IPS DF 6.9 (cell line): ENCODE data around the gene SPOCD1.

ENCODE experiments used
- DNase-seq: peaks from one replicate; pipeline ENCODE4 v3.0.0-alpha.2; 2013; ENCODE audit warnings: low read depth, low spot score
- H3K27ac ChIP-seq: one replicate; pipeline ENCODE4 v1.5.1; 2013; ENCODE audit warnings: low read length, control low read depth
- H3K27me3 ChIP-seq: 2 replicates; pipeline ENCODE4 v1.6.1; 2013; ENCODE audit warnings: mild to moderate bottlenecking, low read length; ENCODE audit not compliant: control insufficient read depth, insufficient read depth
- H3K36me3 ChIP-seq: 2 replicates; pipeline ENCODE4 v1.6.1; 2013; ENCODE audit warnings: low read length; ENCODE audit not compliant: control insufficient read depth, insufficient read depth
- H3K4me1 ChIP-seq: 2 replicates; pipeline ENCODE4 v1.6.1; 2013; ENCODE audit warnings: low read length; ENCODE audit not compliant: control insufficient read depth, insufficient read depth
- H3K4me3 ChIP-seq: 2 replicates; pipeline ENCODE4 v1.5.1; 2013; ENCODE audit warnings: mild to moderate bottlenecking, low read length
- H3K9me3 ChIP-seq: 2 replicates; pipeline ENCODE4 v1.6.1; 2013; ENCODE audit warnings: low read length, inconsistent platforms; ENCODE audit not compliant: control insufficient read depth, insufficient read depth
- WGBS: extraction: QIAGEN DNeasy Blood & Tissue Kit; methylation state at CpG from one replicate; pipeline ENCODE4 v1.1.7; 2013; ENCODE audit warnings: mixed read lengths, missing lambda C conversion rate; ENCODE audit not compliant: insufficient read length, insufficient coverage; 5-methylcytosine and 5-hydroxymethylcytosine counted together

SPOCD1 gene

GRCh38 chr1:31763671-31764311 is 52.0 kb downstream of the SPOCD1 start:
- H3K27ac ChIP-seq, result no peak overlapping the region
- no peaks in the 10 kb centered on the region; the same call in 1 of the 2 replicates for H3K27me3 ChIP-seq
- H3K36me3 ChIP-seq, result no peaks in the 10 kb centered on the region
- H3K4me3 ChIP-seq, result peak overlapping the region; percentile 62; the same call in 1 of the 2 replicates
- no peak for DNase-seq
- WGBS, result no CpG with 5 or more reads among the region's 93 CpGs
- H3K9me3 ChIP-seq, result no peaks in the 10 kb centered on the region
- peaks cover 20% of the 10 kb centered on the region for H3K4me1 ChIP-seq

GRCh38 chr1:31762726-31763670 is 52.8 kb downstream of the SPOCD1 start:
- Histone ChIP-seq H3K27ac (no peak overlapping the region), H3K4me3 (peak overlapping the region; percentile 62; the same call in 1 of the 2 replicates), H3K36me3 (no peaks in the 10 kb centered on the region), H3K9me3 (no peaks in the 10 kb centered on the region), H3K4me1 (peaks cover 20% of the 10 kb centered on the region), H3K27me3 (no peaks in the 10 kb centered on the region; the same call in 1 of the 2 replicates)
- no peak for DNase-seq
- WGBS, result no CpG with 5 or more reads among the region's 60 CpGs

DNA sequence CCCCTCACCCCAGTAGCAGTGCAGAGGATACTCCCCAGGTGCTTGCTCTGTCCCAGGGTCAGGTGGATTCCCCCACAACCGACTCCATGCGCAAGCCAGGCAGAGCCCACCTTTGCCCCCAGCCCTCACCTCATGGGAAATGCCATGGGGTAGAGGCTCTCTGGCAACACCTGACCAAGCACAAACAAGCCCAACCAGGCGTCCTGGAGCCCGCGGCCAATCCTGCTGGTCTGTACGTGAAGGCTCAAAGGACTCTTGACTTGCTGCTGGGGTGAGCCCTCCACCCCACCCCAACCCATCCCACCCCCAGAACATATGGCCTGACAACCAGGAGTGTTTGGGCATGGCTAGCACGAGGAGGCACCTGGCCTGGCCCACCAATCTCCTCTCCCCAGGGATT is 53.5 kb downstream of the SPOCD1 start:
- Histone ChIP-seq H3K27me3 (no peaks in the 10 kb centered on the region; the same call in 1 of the 2 replicates), H3K36me3 (no peaks in the 10 kb centered on the region), H3K4me3 (no peak overlapping the region), H3K9me3 (no peaks in the 10 kb centered on the region), H3K27ac (no peak overlapping the region), H3K4me1 (peaks cover 20% of the 10 kb centered on the region)
- WGBS, result no CpG with 5 or more reads among the region's 7 CpGs
- no peak for DNase-seq

DNA sequence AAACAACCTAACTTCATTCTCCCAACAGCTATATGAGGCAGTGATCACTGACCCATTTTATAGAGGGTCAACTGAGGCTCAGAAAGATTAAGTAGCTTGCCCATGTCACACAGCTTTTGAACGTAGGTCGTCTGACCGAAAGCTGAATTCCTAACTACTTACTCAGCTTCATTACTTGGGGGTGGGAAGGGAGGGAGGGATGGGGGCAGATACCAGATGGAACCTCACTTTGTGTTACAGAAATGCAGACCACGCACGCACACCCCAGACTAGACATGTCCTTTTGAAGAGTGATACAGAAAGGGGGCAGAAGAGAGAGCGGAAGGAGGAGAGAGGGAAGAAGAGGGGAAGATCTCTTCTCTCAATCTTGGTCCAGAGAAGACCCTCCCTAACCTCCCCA is 53.9 kb downstream of the SPOCD1 start:
- H3K4me3 ChIP-seq, result no peak overlapping the region
- DNase-seq, result no peak
- H3K27ac ChIP-seq, result no peak overlapping the region
- no peaks in the 10 kb centered on the region for H3K9me3 ChIP-seq
- WGBS, result no CpG with 5 or more reads among the region's 6 CpGs
- H3K36me3 ChIP-seq, result no peaks in the 10 kb centered on the region
- H3K27me3 ChIP-seq, result no peaks in the 10 kb centered on the region; the same call in 1 of the 2 replicates
- H3K4me1 ChIP-seq, result peaks cover 20% of the 10 kb centered on the region

- Histone ChIP-seq H3K36me3 (0 out of 2 replicates have a peak, but pooled peaks cover 3% of the 10 kb centered on the region), H3K27me3 (no peaks in the 10 kb centered on the region; the same call in 1 of the 2 replicates), H3K27ac (no peak overlapping the region), H3K9me3 (no peaks in the 10 kb centered on the region), H3K4me3 (peak overlapping the region; percentile 65; the same call in 1 of the 2 replicates), H3K4me1 (peaks cover 19% of the 10 kb centered on the region)
- WGBS, result no CpG with 5 or more reads among the region's 63 CpGs
- no peak for DNase-seq
Measured at GRCh38 chr1:31760471-31761470, 55.1 kb downstream of the SPOCD1 start.

DNA sequence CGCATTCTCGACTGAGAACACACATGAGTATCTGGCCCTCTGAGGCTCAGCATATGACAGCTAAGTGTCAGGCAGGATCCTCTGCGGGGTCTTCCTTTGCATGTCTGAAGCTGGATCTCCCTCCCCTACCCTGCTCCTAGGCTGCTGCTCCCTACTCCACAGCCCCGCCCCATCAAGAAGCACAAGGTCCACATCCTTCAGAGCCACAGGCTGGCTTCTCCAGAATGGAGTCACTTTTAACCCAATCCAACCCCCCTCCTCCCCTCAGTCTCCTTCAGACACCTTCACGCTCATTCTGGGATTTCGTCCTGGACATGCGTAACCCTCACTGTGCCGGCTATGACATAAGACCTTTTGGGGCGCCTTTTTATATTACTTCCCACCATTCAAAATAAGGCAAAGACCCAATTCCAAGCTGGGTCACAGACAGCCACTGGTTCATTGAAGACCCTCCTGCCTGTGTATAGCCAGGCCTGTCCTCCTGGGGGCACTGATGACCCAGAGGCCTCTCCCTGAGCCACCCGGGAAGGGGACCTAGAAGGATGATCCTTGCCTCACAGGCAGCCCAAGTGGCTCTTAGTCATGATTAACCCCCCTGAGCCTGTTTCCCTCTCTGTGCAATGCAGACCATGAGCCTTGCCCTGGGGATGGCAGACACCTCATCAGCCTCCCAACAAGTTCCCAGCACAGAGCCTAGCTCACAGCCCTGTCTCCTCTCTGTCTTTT is 56.4 kb downstream of the SPOCD1 start:
- Histone ChIP-seq H3K4me3 (no peak overlapping the region), H3K36me3 (0 out of 2 replicates have a peak, but pooled peaks cover 3% of the 10 kb centered on the region), H3K4me1 (peaks cover 13% of the 10 kb centered on the region), H3K27me3 (no peaks in the 10 kb centered on the region; the same call in 1 of the 2 replicates), H3K27ac (no peak overlapping the region), H3K9me3 (no peaks in the 10 kb centered on the region)
- DNase-seq, result no peak
- WGBS, result no CpG with 5 or more reads among the region's 10 CpGs

GRCh38 chr1:31758823-31759222 is 57.0 kb downstream of the SPOCD1 start:
- DNase-seq, result no peak
- Histone ChIP-seq H3K27me3 (no peaks in the 10 kb centered on the region; the same call in 1 of the 2 replicates), H3K36me3 (0 out of 2 replicates have a peak, but pooled peaks cover 3% of the 10 kb centered on the region), H3K4me3 (no peak overlapping the region), H3K4me1 (peaks cover 13% of the 10 kb centered on the region), H3K27ac (no peak overlapping the region), H3K9me3 (no peaks in the 10 kb centered on the region)
- WGBS, result no CpG with 5 or more reads among the region's 7 CpGs

GRCh38 chr1:31757989-31758388 is 57.8 kb downstream of the SPOCD1 start:
- no peak for DNase-seq
- Histone ChIP-seq H3K36me3 (0 out of 2 replicates have a peak, but pooled peaks cover 3% of the 10 kb centered on the region), H3K27ac (no peak overlapping the region), H3K4me1 (peaks cover 13% of the 10 kb centered on the region), H3K27me3 (no peaks in the 10 kb centered on the region), H3K4me3 (no peak overlapping the region), H3K9me3 (no peaks in the 10 kb centered on the region)
- no CpG with 5 or more reads among the region's 6 CpGs for WGBS

- 0 out of 2 replicates have a peak, but pooled peaks cover 3% of the 10 kb centered on the region for H3K36me3 ChIP-seq
- no CpG with 5 or more reads among the region's 8 CpGs for WGBS
- H3K27ac ChIP-seq, result no peak overlapping the region
- H3K4me3 ChIP-seq, result no peak overlapping the region
- H3K27me3 ChIP-seq, result no peaks in the 10 kb centered on the region
- no peaks in the 10 kb centered on the region for H3K9me3 ChIP-seq
- H3K4me1 ChIP-seq, result peaks cover 16% of the 10 kb centered on the region
- DNase-seq, result no peak
Measured at GRCh38 chr1:31757204-31757679, 58.6 kb downstream of the SPOCD1 start.
